Spleen (tissue), 7 donors: ENCODE data around the gene KRTAP4-12.

Source experiments
- CTCF ChIP-seq, 11 experiments: fragments of 200-600 bp in 7 of 11; fragments of 450-650 bp in 4 of 11; sonication (generic) in 4 of 11; IDR thresholded peaks in 8 of 11; conservative IDR thresholded peaks in 3 of 11; 1 replicate in 7 of 11; 2 replicates in 4 of 11; pipeline versions ENCODE4 v1.4.0 to v1.8.0; 2016 to 2021; ENCODE audit warnings: antibody characterized with exemption in 11 of 11, inconsistent platforms in 4 of 11, mild to moderate bottlenecking in 1 of 11
- POLR2A ChIP-seq, 3 donors: fragments of 450-650 bp; IDR thresholded peaks; one replicate each; pipeline ENCODE4 v1.5.1; 2017; ENCODE audit warnings: antibody characterized with exemption in 3 of 3, mild to moderate bottlenecking in 1 of 3
- POLR2AphosphoS5 ChIP-seq, 3 donors: sonication (generic); formaldehyde crosslinking; IDR thresholded peaks; one replicate each; pipeline ENCODE4 v1.5.1; 2017; ENCODE audit warnings: antibody characterized with exemption in 3 of 3
- donor health status: DM: no; HTN: no; CAD: no; lungs with moderate emphysema.
- donor health status: DM: no; HTN: no; CAD: no.
- donor health status: DM: no; HTN: no; CAD: no.

- TF ChIP-seq POLR2A (IDR thresholded peaks at IDR 0.05) (no peak), CTCF (IDR thresholded peaks at IDR 0.05 in 8 of 11, conservative IDR thresholded peaks at IDR 0.05 in 3 of 11) (no peak), POLR2AphosphoS5 (IDR thresholded peaks at IDR 0.05) (no peak)
These were observed 2.4 kb upstream of the KRTAP4-12 start for GRCh38 chr17:41126412-41126811.
